ENCODE results near the gene GPR137. TPM values are rescaled to one million over a fixed set of nuclear protein-coding genes. Genes with fewer than 3 reads are reported as not detected.

The GPR137 gene
- total and polyA plus RNA-seq, 10 of the 15 experiments (the other 5 are each of a cell fraction or from before 2014, with no cell fraction given), result 0.37 to 29.2 (median 13.8) TPM

DNA sequence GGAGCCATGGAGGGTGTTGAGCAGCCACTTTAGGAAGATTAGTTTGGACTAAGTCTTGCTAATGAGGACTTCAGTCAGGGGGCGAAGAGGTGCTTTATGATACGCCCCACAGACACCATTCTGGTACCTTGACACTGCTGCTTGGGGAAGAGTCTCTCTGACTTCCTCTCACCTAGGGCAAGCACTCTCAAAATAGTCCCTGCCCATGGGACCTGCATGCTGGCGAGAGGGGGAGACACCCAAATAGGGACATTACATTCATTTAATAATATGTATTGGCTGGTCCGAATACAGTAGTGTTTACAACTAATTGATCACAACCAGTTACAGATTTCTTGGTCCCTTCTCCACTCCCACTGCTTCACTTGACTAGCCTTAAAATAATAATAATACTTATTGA lies 10.1 kb downstream of the GPR137 start (continued):
- TF ChIP-seq, protein P1, sequence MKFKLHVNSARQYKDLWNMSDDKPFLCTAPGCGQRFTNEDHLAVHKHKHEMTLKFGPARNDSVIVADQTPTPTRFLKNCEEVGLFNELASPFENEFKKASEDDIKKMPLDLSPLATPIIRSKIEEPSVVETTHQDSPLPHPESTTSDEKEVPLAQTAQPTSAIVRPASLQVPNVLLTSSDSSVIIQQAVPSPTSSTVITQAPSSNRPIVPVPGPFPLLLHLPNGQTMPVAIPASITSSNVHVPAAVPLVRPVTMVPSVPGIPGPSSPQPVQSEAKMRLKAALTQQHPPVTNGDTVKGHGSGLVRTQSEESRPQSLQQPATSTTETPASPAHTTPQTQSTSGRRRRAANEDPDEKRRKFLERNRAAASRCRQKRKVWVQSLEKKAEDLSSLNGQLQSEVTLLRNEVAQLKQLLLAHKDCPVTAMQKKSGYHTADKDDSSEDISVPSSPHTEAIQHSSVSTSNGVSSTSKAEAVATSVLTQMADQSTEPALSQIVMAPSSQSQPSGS (IDR thresholded peaks at IDR 0.05; ENCODE audit: low read length), result no peak

DNA sequence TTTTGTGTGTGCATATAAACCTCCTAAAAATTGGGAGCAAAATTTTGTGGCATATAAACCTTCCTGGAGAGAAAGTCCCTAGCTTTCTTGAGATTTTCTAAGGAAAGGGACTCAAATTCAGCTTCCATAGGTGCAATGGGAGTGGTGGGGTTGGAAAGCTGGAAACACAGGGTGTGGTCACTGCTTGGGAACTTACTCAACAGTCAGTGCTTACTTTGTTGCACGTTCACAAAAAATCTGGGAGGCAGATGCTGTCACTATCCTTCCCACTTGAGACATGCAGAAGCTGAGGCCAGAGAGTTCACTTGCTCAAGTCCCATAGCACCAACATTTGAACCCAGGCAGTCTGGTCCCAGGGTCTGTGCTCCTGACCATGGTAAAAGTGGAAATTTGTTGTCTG lies 10.6 kb downstream of the GPR137 start:
- FAIRE-seq, result no peak
- no peak for TF ChIP-seq FOS (IDR thresholded peaks at IDR 0.05; ENCODE audit: borderline replicate concordance, extremely low read depth, insufficient read length)
- no peak for TF ChIP-seq EP300 (IDR thresholded peaks at IDR 0.05; ENCODE audit: borderline replicate concordance in 1 of 2, control insufficient read depth in 1 of 2, low read depth in 2 of 2, low read length in 2 of 2)
- TF ChIP-seq GATAD2B (conservative IDR thresholded peaks at IDR 0.05; ENCODE audit: low read depth), result no peak
- TF ChIP-seq, protein P2, sequence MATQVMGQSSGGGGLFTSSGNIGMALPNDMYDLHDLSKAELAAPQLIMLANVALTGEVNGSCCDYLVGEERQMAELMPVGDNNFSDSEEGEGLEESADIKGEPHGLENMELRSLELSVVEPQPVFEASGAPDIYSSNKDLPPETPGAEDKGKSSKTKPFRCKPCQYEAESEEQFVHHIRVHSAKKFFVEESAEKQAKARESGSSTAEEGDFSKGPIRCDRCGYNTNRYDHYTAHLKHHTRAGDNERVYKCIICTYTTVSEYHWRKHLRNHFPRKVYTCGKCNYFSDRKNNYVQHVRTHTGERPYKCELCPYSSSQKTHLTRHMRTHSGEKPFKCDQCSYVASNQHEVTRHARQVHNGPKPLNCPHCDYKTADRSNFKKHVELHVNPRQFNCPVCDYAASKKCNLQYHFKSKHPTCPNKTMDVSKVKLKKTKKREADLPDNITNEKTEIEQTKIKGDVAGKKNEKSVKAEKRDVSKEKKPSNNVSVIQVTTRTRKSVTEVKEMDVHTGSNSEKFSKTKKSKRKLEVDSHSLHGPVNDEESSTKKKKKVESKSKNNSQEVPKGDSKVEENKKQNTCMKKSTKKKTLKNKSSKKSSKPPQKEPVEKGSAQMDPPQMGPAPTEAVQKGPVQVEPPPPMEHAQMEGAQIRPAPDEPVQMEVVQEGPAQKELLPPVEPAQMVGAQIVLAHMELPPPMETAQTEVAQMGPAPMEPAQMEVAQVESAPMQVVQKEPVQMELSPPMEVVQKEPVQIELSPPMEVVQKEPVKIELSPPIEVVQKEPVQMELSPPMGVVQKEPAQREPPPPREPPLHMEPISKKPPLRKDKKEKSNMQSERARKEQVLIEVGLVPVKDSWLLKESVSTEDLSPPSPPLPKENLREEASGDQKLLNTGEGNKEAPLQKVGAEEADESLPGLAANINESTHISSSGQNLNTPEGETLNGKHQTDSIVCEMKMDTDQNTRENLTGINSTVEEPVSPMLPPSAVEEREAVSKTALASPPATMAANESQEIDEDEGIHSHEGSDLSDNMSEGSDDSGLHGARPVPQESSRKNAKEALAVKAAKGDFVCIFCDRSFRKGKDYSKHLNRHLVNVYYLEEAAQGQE (IDR thresholded peaks at IDR 0.05; ENCODE audit: low read depth, low read length), result no peak
- TF ChIP-seq, protein P3, sequence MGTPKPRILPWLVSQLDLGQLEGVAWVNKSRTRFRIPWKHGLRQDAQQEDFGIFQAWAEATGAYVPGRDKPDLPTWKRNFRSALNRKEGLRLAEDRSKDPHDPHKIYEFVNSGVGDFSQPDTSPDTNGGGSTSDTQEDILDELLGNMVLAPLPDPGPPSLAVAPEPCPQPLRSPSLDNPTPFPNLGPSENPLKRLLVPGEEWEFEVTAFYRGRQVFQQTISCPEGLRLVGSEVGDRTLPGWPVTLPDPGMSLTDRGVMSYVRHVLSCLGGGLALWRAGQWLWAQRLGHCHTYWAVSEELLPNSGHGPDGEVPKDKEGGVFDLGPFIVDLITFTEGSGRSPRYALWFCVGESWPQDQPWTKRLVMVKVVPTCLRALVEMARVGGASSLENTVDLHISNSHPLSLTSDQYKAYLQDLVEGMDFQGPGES (IDR thresholded peaks at IDR 0.05), result no peak
- TF ChIP-seq MTA2 (IDR thresholded peaks at IDR 0.05; ENCODE audit: low read depth), result no peak
- TF ChIP-seq, protein P4, sequence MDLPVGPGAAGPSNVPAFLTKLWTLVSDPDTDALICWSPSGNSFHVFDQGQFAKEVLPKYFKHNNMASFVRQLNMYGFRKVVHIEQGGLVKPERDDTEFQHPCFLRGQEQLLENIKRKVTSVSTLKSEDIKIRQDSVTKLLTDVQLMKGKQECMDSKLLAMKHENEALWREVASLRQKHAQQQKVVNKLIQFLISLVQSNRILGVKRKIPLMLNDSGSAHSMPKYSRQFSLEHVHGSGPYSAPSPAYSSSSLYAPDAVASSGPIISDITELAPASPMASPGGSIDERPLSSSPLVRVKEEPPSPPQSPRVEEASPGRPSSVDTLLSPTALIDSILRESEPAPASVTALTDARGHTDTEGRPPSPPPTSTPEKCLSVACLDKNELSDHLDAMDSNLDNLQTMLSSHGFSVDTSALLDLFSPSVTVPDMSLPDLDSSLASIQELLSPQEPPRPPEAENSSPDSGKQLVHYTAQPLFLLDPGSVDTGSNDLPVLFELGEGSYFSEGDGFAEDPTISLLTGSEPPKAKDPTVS (IDR thresholded peaks at IDR 0.05; ENCODE audit: low read depth, low read length), result no peak
- no peak for TF ChIP-seq SIN3A (IDR thresholded peaks at IDR 0.05; ENCODE audit: low read depth, low read length)
- no peak for TF ChIP-seq BCL11A (IDR thresholded peaks at IDR 0.05; ENCODE audit: low read depth, low read length)
- TF ChIP-seq, protein P5, sequence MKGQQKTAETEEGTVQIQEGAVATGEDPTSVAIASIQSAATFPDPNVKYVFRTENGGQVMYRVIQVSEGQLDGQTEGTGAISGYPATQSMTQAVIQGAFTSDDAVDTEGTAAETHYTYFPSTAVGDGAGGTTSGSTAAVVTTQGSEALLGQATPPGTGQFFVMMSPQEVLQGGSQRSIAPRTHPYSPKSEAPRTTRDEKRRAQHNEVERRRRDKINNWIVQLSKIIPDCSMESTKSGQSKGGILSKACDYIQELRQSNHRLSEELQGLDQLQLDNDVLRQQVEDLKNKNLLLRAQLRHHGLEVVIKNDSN (IDR thresholded peaks at IDR 0.05; ENCODE audit: borderline replicate concordance, extremely low read length, insufficient read depth, low read depth, low read length), result no peak
- no peak for TF ChIP-seq TCF3 (IDR thresholded peaks at IDR 0.05; ENCODE audit: borderline replicate concordance, insufficient read depth, low read depth, low read length)
- TF ChIP-seq TARDBP (IDR thresholded peaks at IDR 0.05; ENCODE audit: borderline replicate concordance), result no peak
- TF ChIP-seq CREB1 (IDR thresholded peaks at IDR 0.05; ENCODE audit: low read depth), result no peak
- TF ChIP-seq BRCA1 (IDR thresholded peaks at IDR 0.05; ENCODE audit: low read depth, low read length), result no peak

More for the DNA sequence above, 10.6 kb downstream of the GPR137 start:
- BruUV-seq (replicated peaks), result no TSS peak
- peaks cover 10% of the 10 kb centered on the region for H3K4me1 ChIP-seq (ENCODE audit: control insufficient read depth, insufficient read depth, low read length)
- H3K36me3 ChIP-seq (ENCODE audit: control insufficient read depth in 2 of 2, insufficient read depth in 2 of 2, low read length in 1 of 2), result no peaks in the 10 kb centered on the region
- H2AFZ ChIP-seq (ENCODE audit: control insufficient read depth, low read depth, low read length), result no peak overlapping the region
- no peak overlapping the region for H3K4me2 ChIP-seq (ENCODE audit: control insufficient read depth, insufficient read depth)
- ChIA-PET CTCF (interaction anchor here (0.7 kb wide), 1 partner anchor 448 kb away, joined by 3 read pairs; the partner anchor contains the start of gene RASGRP2), SMC1A (ENCODE audit: uncharacterized antibody, unreplicated experiment) (no interaction called here), POLR2A (no interaction called here), RAD21 (ENCODE audit: unreplicated experiment) (no interaction called here)
- DNase-seq (ENCODE audit: low read depth, low spot score), result no peak
- intact Hi-C loops (cut with micrococcal nuclease; ENCODE audit: unreplicated experiment), result no loop called here
- 0% methylated on average over 1 of the region's 1 CpG for WGBS (ENCODE audit: insufficient coverage, insufficient replicate concordance, low lambda C conversion rate, missing lambda C conversion rate)
- H3K9me3 ChIP-seq (replicated peaks; ENCODE audit: control insufficient read depth, insufficient read depth, low read length), result no peaks in the 10 kb centered on the region
- no peaks in the 10 kb centered on the region; the same call in 1 of the 2 replicates for H4K20me1 ChIP-seq (ENCODE audit: control insufficient read depth, insufficient read depth)
- ATAC-seq, result no peak
- peaks cover 20 to 37% of the 10 kb centered on the region in 2 experiments for H3K27me3 ChIP-seq (replicated peaks in 1 of 2; ENCODE audit: control insufficient read depth in 2 of 2, insufficient read depth in 2 of 2, low read length in 1 of 2)
- H3K79me2 ChIP-seq (ENCODE audit: control insufficient read depth, insufficient read depth, low read length), result no peaks in the 10 kb centered on the region
- H3K27ac ChIP-seq (ENCODE audit: control insufficient read depth, insufficient read depth), result no peak overlapping the region
- H3K9ac ChIP-seq (ENCODE audit: control insufficient read depth, insufficient read depth, low read length), result no peak overlapping the region
- H3K4me3 ChIP-seq, result no peak overlapping the region
- in situ Hi-C loops (cut with MboI), result no loop called here
